MCF 10A (cell line): ENCODE results near the gene CKAP5. TPM values are rescaled to one million over a fixed set of nuclear protein-coding genes. Genes with fewer than 3 reads are reported as not detected.

Experiments used
- BruUV-seq: library from RNA; stranded (reverse); fragments of 400-500 nt; replicated peaks from 2 replicates; lab custom pipeline; 2021; lab: Mats Ljungman, UMichigan
- CTCF ChIA-PET: fragments of 300-600 bp; sonication (Branson Sonifier 250); formaldehyde crosslinking; extraction: SDS; loops from one replicate; lab custom pipeline; 2021; ENCODE audit warnings: antibody characterized with exemption, inconsistent platforms; lab: Yijun Ruan, JAX
- POLR2A ChIA-PET: fragments of 300-600, 350-650 bp; sonication (Branson Sonifier 250); formaldehyde crosslinking; extraction: SDS; loops from one replicate; lab custom pipeline; 2020; ENCODE audit warnings: antibody characterized with exemption, inconsistent platforms; lab: Yijun Ruan, JAX
- DNase-seq: peaks from one replicate; pipeline ENCODE4 v3.0.0-alpha.2; 2018; ENCODE audit not compliant: unreplicated experiment
- H3K27ac Mint-ChIP-seq: one replicate; pipeline ENCODE4 v1.8.0; 2022; ENCODE audit warnings: mild to moderate bottlenecking, low read depth, mixed read lengths; ENCODE audit not compliant: unreplicated experiment
- H3K27me3 Mint-ChIP-seq: one replicate; pipeline ENCODE4 v1.8.0; 2022; ENCODE audit warnings: mixed read lengths; ENCODE audit not compliant: insufficient read depth, unreplicated experiment
- H3K36me3 Mint-ChIP-seq: one replicate; pipeline ENCODE4 v1.8.0; 2022; ENCODE audit warnings: mild to moderate bottlenecking, moderate library complexity, mixed read lengths; ENCODE audit not compliant: insufficient read depth, unreplicated experiment
- H3K4me1 Mint-ChIP-seq: one replicate; pipeline ENCODE4 v1.8.0; 2022; ENCODE audit warnings: mixed read lengths; ENCODE audit not compliant: insufficient read depth, unreplicated experiment
- H3K4me3 Mint-ChIP-seq: one replicate; pipeline ENCODE4 v1.8.0; 2022; ENCODE audit warnings: mild to moderate bottlenecking, moderate library complexity, mixed read lengths; ENCODE audit not compliant: unreplicated experiment
- H3K9me3 Mint-ChIP-seq: one replicate; pipeline ENCODE4 v1.8.0; 2022; ENCODE audit warnings: mixed read lengths; ENCODE audit not compliant: unreplicated experiment
- intact Hi-C: fragments of 100-400 bp; cut with micrococcal nuclease; formaldehyde crosslinking; loops from 2 replicates; pipeline ENCODE4 v1.14.1; 2022
- total RNA-seq: library from RNA; stranded (reverse); gene quantifications from 2 replicates; pipeline ENCODE4 v1.2.3, GENCODE V29; 2022
- TF ChIP-seq, protein P1 (sequence below): fragments of 200-600 bp; IDR thresholded peaks from one replicate; pipeline ENCODE4 v1.8.0; 2022; ENCODE audit warnings: antibody characterized with exemption, mild to moderate bottlenecking; ENCODE audit not compliant: unreplicated experiment

The CKAP5 gene
- total RNA-seq, 1 experiment from 2014 or later, result 193 TPM

DNA sequence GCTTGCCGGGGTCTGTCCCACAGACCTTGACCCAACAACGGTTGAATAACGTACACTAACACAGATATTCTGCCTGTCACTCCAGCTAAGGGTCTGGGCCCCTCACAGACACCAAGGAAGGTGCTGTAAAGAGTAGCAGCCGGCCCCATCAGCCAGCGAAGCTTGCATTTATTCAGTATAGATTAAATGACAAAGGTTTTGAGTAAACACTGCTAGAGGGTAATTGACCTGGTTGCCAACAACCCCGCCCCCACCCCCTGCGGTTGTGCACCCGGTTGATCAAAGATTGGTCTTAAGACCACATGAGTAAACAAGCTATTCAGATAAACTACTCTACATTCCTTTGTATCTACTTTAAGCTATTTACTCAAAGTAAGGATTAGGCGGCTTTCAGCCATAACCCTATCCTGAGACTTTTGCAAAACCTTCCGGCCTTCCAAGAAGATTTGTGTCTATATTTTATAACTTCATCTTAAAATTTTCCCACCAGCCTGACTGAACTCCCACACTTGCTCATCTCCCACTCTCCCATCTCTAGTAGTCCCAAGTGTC is 4.8 kb upstream of the CKAP5 start:
- Mint-ChIP-seq H3K27me3 (no peaks in the 10 kb centered on the region), H3K4me1 (peaks cover 12% of the 10 kb centered on the region), H3K9me3 (no peaks in the 10 kb centered on the region), H3K4me3 (no peak overlapping the region), H3K27ac (no peak overlapping the region), H3K36me3 (no peaks in the 10 kb centered on the region)
- TF ChIP-seq, protein P1, sequence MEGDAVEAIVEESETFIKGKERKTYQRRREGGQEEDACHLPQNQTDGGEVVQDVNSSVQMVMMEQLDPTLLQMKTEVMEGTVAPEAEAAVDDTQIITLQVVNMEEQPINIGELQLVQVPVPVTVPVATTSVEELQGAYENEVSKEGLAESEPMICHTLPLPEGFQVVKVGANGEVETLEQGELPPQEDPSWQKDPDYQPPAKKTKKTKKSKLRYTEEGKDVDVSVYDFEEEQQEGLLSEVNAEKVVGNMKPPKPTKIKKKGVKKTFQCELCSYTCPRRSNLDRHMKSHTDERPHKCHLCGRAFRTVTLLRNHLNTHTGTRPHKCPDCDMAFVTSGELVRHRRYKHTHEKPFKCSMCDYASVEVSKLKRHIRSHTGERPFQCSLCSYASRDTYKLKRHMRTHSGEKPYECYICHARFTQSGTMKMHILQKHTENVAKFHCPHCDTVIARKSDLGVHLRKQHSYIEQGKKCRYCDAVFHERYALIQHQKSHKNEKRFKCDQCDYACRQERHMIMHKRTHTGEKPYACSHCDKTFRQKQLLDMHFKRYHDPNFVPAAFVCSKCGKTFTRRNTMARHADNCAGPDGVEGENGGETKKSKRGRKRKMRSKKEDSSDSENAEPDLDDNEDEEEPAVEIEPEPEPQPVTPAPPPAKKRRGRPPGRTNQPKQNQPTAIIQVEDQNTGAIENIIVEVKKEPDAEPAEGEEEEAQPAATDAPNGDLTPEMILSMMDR, result no peak
- CTCF ChIA-PET, result no interaction called here
- no peak for DNase-seq
- intact Hi-C loops, result no loop called here
- POLR2A ChIA-PET, result no interaction called here
- no TSS peak for BruUV-seq

DNA sequence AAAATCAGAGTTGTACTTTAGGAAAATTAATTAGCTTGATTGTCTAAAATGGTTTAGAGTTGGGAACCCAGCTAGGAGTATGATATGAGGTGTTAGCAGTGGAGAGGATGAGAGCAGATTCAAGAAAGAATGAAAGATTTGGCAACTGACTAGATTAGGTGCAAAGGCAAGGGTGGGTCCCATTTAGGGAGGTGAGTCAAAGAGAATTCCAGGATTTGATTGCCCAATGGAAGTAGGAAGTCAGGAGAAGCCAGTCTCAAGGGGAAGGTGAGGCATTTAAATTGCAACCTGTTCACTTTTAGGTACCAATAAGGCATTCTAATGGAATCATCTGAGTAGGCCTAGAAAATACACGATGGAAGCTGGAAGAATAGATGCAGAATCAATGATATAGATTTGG is 3.6 kb upstream of the CKAP5 start:
- BruUV-seq, result no TSS peak
- no peak overlapping the region for H3K4me3 Mint-ChIP-seq
- H3K9me3 Mint-ChIP-seq, result no peaks in the 10 kb centered on the region
- ChIA-PET POLR2A (interaction anchor here (0.7 kb wide), 1 partner anchor 18 kb away, joined by 3 read pairs; no protein-coding TSS in a partner anchor), CTCF (no interaction called here)
- H3K4me1 Mint-ChIP-seq, result peaks cover 12% of the 10 kb centered on the region
- intact Hi-C loops, result no loop called here
- no peaks in the 10 kb centered on the region for H3K36me3 Mint-ChIP-seq
- peak; percentile 24 for DNase-seq
- no peaks in the 10 kb centered on the region for H3K27me3 Mint-ChIP-seq
- H3K27ac Mint-ChIP-seq, result no peak overlapping the region
- TF ChIP-seq, protein P1, result no peak

DNA sequence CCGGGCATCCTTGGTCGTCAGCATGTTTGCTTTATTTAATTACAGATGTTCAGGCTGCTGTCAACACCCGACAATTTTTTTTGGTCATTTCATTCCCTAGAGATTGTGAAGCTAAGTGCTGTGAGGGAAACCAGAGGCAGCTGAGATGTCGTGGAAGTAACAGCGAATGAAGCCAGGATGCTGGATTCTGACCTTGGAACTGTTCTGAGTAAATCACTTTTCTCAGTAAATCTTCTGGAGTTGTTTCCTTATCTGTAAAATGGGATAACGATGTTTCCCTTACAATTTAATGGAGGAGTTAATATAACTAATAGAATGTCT is 390 bp upstream of the CKAP5 start:
- Mint-ChIP-seq H3K27ac (peak overlapping the region; percentile 91), H3K4me1 (peaks cover 17% of the 10 kb centered on the region), H3K36me3 (peaks cover 10% of the 10 kb centered on the region), H3K4me3 (peak overlapping the region; percentile 89), H3K9me3 (no peaks in the 10 kb centered on the region), H3K27me3 (no peaks in the 10 kb centered on the region)
- TF ChIP-seq, protein P1, result no peak
- intact Hi-C loops, result no loop called here
- BruUV-seq, result TSS peak; percentile 88
- no peak for DNase-seq
- ChIA-PET CTCF (interaction anchor here (0.6 kb wide), 1 partner anchor 19 kb away, joined by 3 read pairs; no protein-coding TSS in a partner anchor), POLR2A (interaction anchor here (0.6 to 4.9 kb wide), 15 partner anchors 9 to 402 kb away, joined by 3 to 74 read pairs (median 4); partner anchors contain the start of genes ACP2, ARHGAP1 and ZNF408)

DNA sequence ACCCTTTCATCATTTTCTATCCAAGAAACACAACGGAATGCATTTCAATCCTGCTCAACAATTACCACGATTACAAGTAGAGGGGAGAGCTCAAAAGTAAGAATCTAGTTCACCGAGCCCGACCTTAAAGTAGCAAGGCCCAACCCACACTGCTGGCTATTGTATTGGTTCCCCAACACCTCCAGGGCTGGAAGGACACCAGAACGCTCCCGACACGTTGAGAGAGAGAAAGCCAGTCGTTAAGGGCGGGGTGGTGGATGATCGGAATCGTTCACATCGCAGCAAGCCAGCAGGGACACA is 690 bp downstream of the CKAP5 start:
- H3K27ac Mint-ChIP-seq, result peak overlapping the region; percentile 91
- peaks cover 17% of the 10 kb centered on the region for H3K4me1 Mint-ChIP-seq
- ChIA-PET CTCF (interaction anchor here (0.6 to 1.8 kb wide), 4 partner anchors 10 to 647 kb away, joined by 4 to 5 read pairs (median 4); no protein-coding TSS in a partner anchor), POLR2A (interaction anchor here (0.6 to 4.9 kb wide), 10 partner anchors 10 to 307 kb away, joined by 3 to 74 read pairs (median 4); no protein-coding TSS in a partner anchor)
- no peaks in the 10 kb centered on the region for H3K27me3 Mint-ChIP-seq
- no peaks in the 10 kb centered on the region for H3K9me3 Mint-ChIP-seq
- intact Hi-C loops, result no loop called here
- no peak for DNase-seq
- peaks cover 10% of the 10 kb centered on the region for H3K36me3 Mint-ChIP-seq
- BruUV-seq, result no TSS peak
- H3K4me3 Mint-ChIP-seq, result peak overlapping the region; percentile 89
- TF ChIP-seq, protein P1, result no peak
